GM12892 (cell line): ENCODE data around the gene CDCP2.

Experiments used
- POLR2A ChIP-seq: IDR thresholded peaks from 2 replicates; pipeline ENCODE4 v1.6.1; 2011; ENCODE audit warnings: low read depth, low read length, control low read depth
- POLR2AphosphoS5 ChIP-seq: IDR thresholded peaks from 2 replicates; pipeline ENCODE4 v1.6.1; 2011; ENCODE audit warnings: low read depth, low read length, control low read depth
- TAF1 ChIP-seq: IDR thresholded peaks from 2 replicates; pipeline ENCODE4 v1.6.1; 2011; ENCODE audit warnings: low read depth, mild to moderate bottlenecking, control low read depth, low read length, borderline replicate concordance

DNA sequence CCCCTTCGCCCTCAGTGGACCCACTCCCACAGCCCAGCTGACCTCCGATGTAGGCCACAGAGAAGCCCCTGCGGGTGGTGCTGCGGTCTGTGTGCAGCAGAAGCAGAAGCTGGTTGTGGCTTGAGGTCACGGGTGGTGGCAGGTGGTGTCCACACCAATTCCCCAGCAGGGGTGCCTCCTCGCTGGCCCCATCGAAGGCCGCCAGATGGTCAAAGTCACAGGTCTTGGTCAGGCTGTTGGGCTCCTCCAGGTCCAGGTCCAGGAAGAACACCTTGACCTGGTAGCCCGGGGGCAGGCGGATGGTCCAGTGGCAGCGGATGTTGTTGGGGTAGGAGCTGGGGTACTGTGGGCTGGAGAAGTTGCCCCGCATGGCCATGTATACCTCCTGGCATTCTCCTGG lies 13.1 kb downstream of the CDCP2 start:
- no peak for TF ChIP-seq TAF1
- no peak for TF ChIP-seq POLR2AphosphoS5
- no peak for TF ChIP-seq POLR2A
